H9 (cell line): Measurements from ENCODE around the gene RPL18. TPM values are rescaled to one million over a fixed set of nuclear protein-coding genes. Genes with fewer than 3 reads are reported as not detected.

Source experiments
- DNase-seq: peaks from one replicate; pipeline ENCODE4 v3.0.0-alpha.2; 2017
- H2AFZ ChIP-seq: one replicate; pipeline ENCODE4 v1.6.1; 2013; ENCODE audit warnings: mild to moderate bottlenecking, low read length, control low read depth, moderate library complexity
- H2AK5ac ChIP-seq: 2 replicates; pipeline ENCODE4 v1.6.1; 2013; ENCODE audit warnings: low read length, control low read depth, mixed read lengths; ENCODE audit not compliant: insufficient read length
- H2BK120ac ChIP-seq: one replicate; pipeline ENCODE4 v1.6.1; 2013; ENCODE audit warnings: low read depth, mild to moderate bottlenecking, low read length, control low read depth, inconsistent platforms; ENCODE audit not compliant: poor library complexity, severe bottlenecking
- H2BK12ac ChIP-seq: 2 replicates; pipeline ENCODE4 v1.6.1; 2013; ENCODE audit warnings: low read length, control low read depth, mixed read lengths, low read depth; ENCODE audit not compliant: insufficient read length
- H2BK15ac ChIP-seq: 2 replicates; pipeline ENCODE4 v1.6.1; 2013; ENCODE audit warnings: low read depth, low read length, control low read depth
- H2BK20ac ChIP-seq: one replicate; pipeline ENCODE4 v1.6.1; 2013; ENCODE audit warnings: low read depth, mild to moderate bottlenecking, low read length, control low read depth, inconsistent platforms; ENCODE audit not compliant: poor library complexity, severe bottlenecking
- H2BK5ac ChIP-seq: 2 replicates; pipeline ENCODE4 v1.6.1; 2013; ENCODE audit warnings: low read length, control low read depth, mixed read lengths; ENCODE audit not compliant: insufficient read length
- H3K14ac ChIP-seq: 2 replicates; pipeline ENCODE4 v1.6.1; 2013; ENCODE audit warnings: low read length, control low read depth; ENCODE audit not compliant: insufficient read depth
- H3K18ac ChIP-seq: 2 replicates; pipeline ENCODE4 v1.6.1; 2013; ENCODE audit warnings: low read depth, mild to moderate bottlenecking, mixed read lengths, low read length, control low read depth; ENCODE audit not compliant: insufficient read length
- H3K23ac ChIP-seq: 2 replicates; pipeline ENCODE4 v1.6.1; 2013; ENCODE audit warnings: low read length, control low read depth, mixed read lengths, low read depth; ENCODE audit not compliant: insufficient read length
- H3K23me2 ChIP-seq: 2 replicates; pipeline ENCODE4 v1.6.1; 2013; ENCODE audit warnings: low read depth, mild to moderate bottlenecking, mixed read lengths, low read length, control low read depth; ENCODE audit not compliant: insufficient read length, poor library complexity, severe bottlenecking
- H3K27ac ChIP-seq: 2 replicates; pipeline ENCODE4 v1.5.1; 2013; ENCODE audit warnings: low read length, control low read depth, mixed read lengths, low read depth; ENCODE audit not compliant: insufficient read length
- H3K27me3 ChIP-seq: 2 replicates; pipeline ENCODE4 v1.6.1; 2013; ENCODE audit warnings: low read length, control low read depth, inconsistent platforms; ENCODE audit not compliant: insufficient read depth
- H3K4ac ChIP-seq: 2 replicates; pipeline ENCODE4 v1.6.1; 2013; ENCODE audit warnings: low read depth, mild to moderate bottlenecking, control low read depth, inconsistent platforms, low read length, moderate library complexity
- H3K4me1 ChIP-seq: 2 replicates; pipeline ENCODE4 v1.6.1; 2013; ENCODE audit warnings: low read length, control low read depth, inconsistent platforms; ENCODE audit not compliant: insufficient read depth
- H3K4me2 ChIP-seq: 2 replicates; pipeline ENCODE4 v1.6.1; 2013; ENCODE audit warnings: low read length, control low read depth, mixed read lengths; ENCODE audit not compliant: insufficient read length, insufficient read depth
- H3K56ac ChIP-seq: 2 replicates; pipeline ENCODE4 v1.6.1; 2013; ENCODE audit warnings: low read depth, mild to moderate bottlenecking, mixed read lengths, low read length, control low read depth; ENCODE audit not compliant: insufficient read length
- H3K79me1 ChIP-seq: 2 replicates; pipeline ENCODE4 v1.6.1; 2013; ENCODE audit warnings: low read depth, mild to moderate bottlenecking, moderate library complexity, low read length, control low read depth, inconsistent platforms; ENCODE audit not compliant: insufficient read depth, poor library complexity, severe bottlenecking
- H3K79me2 ChIP-seq: 2 replicates; pipeline ENCODE4 v1.6.1; 2013; ENCODE audit warnings: low read length, control low read depth, inconsistent platforms; ENCODE audit not compliant: insufficient read depth
- H3K9ac ChIP-seq: 2 replicates; pipeline ENCODE4 v1.6.1; 2013; ENCODE audit warnings: low read length, control low read depth, mixed read lengths; ENCODE audit not compliant: insufficient read length; ENCODE audit errors: extremely low read depth
- H3K9me3 ChIP-seq: one replicate; pipeline ENCODE4 v1.6.1; 2013; ENCODE audit warnings: low read depth, low read length, inconsistent platforms; ENCODE audit not compliant: control insufficient read depth
- H3T11ph ChIP-seq: one replicate; pipeline ENCODE4 v1.6.1; 2013; ENCODE audit warnings: mild to moderate bottlenecking, low read length, control low read depth, inconsistent platforms
- H4K20me1 ChIP-seq: one replicate; pipeline ENCODE4 v1.6.1; 2013; ENCODE audit not compliant: control insufficient read depth, insufficient read length, insufficient read depth
- H4K5ac ChIP-seq: 2 replicates; pipeline ENCODE4 v1.6.1; 2013; ENCODE audit warnings: low read depth, mild to moderate bottlenecking, mixed read lengths, low read length, control low read depth; ENCODE audit not compliant: insufficient read length
- H4K8ac ChIP-seq: replicated peaks from 2 replicates; pipeline ENCODE4 v1.6.1; 2013; ENCODE audit warnings: low read length, control low read depth, mixed read lengths, low read depth; ENCODE audit not compliant: insufficient read length
- H4K91ac ChIP-seq: 2 replicates; pipeline ENCODE4 v1.6.1; 2013; ENCODE audit warnings: low read depth, mild to moderate bottlenecking, moderate library complexity, mixed read lengths, low read length, control low read depth; ENCODE audit not compliant: insufficient read length
- H3K27ac Mint-ChIP-seq, 3 experiments: 2 replicates in 2 of 3; 3 replicates in 1 of 3; pipeline ENCODE4 v1.8.0; 2020 to 2021; ENCODE audit warnings: mixed read lengths in 3 of 3, mild to moderate bottlenecking in 1 of 3, moderate library complexity in 1 of 3
- H3K27me3 Mint-ChIP-seq: 2 replicates; pipeline ENCODE4 v1.8.0; 2021; ENCODE audit warnings: low read depth, mild to moderate bottlenecking, moderate library complexity, mixed read lengths
- H3K36me3 Mint-ChIP-seq, 3 experiments: 2 replicates in 2 of 3; 3 replicates in 1 of 3; pipeline ENCODE4 v1.8.0; 2020 to 2021; ENCODE audit warnings: low read depth in 3 of 3, mixed read lengths in 3 of 3; ENCODE audit not compliant: insufficient read depth in 1 of 3
- H3K4me1 Mint-ChIP-seq, 2 experiments: 2 replicates each; pipeline ENCODE4 v1.8.0; 2020; ENCODE audit warnings: mixed read lengths in 2 of 2
- H3K4me3 Mint-ChIP-seq, 2 experiments: 2 replicates in 1 of 2; 3 replicates in 1 of 2; pipeline ENCODE4 v1.8.0; 2020 to 2021; ENCODE audit warnings: mild to moderate bottlenecking in 2 of 2, mixed read lengths in 2 of 2, moderate library complexity in 1 of 2
- H3K9me3 Mint-ChIP-seq, 2 experiments: 2 replicates in 1 of 2; 3 replicates in 1 of 2; pipeline ENCODE4 v1.8.0; 2020; ENCODE audit warnings: mild to moderate bottlenecking in 2 of 2, mixed read lengths in 2 of 2, moderate library complexity in 1 of 2
- WGBS: extraction: QIAGEN DNeasy Blood & Tissue Kit; methylation state at CpG from one replicate; pipeline ENCODE4 v1.1.7; 2013; ENCODE audit warnings: missing lambda C conversion rate, low lambda C conversion rate, mixed read lengths; ENCODE audit not compliant: insufficient read length; ENCODE audit errors: extremely low coverage; 5-methylcytosine and 5-hydroxymethylcytosine counted together
- total RNA-seq: library from RNA; stranded (reverse); gene quantifications from 2 replicates; pipeline ENCODE4 v1.2.1, GENCODE V29; 2021
- TF ChIP-seq, protein P1 (sequence below): fragments of 200-600 bp; sonication (generic); conservative IDR thresholded peaks from 3 replicates; pipeline ENCODE4 v1.8.0; 2021; ENCODE audit warnings: antibody characterized with exemption, mild to moderate bottlenecking

The RPL18 gene
- total RNA-seq, 1 experiment from 2014 or later: 1,855 TPM

DNA sequence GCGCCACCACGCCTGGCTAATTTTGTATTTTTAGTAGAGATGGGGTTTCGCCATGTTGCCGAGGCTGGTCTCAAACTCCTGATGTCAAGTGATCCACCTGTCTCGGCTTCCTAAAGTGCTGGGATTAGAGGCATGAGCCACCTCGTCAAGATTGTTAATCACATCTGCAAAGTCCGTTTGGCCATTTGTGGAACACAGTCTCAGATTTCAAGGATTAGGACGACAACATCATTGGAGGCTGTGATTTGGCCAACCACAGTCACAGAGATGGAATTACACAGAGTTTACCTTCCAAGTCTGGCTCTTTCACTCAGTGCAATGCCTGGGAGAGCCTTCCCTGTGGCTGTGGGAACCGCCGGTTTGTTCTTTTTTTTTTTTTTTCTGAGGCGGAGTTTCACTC, 49.2 kb downstream of the RPL18 start:
- H3T11ph ChIP-seq: no peak overlapping the region
- H3K14ac ChIP-seq: no peak overlapping the region
- peaks cover 3% of the 10 kb centered on the region; the same call in 1 of the 2 replicates for H3K4me1 ChIP-seq
- H4K91ac ChIP-seq: no peak overlapping the region
- no peaks in the 10 kb centered on the region for H3K36me3 Mint-ChIP-seq
- no peak overlapping the region for H3K4me3 Mint-ChIP-seq
- peaks cover 26 to 34% of the 10 kb centered on the region in 2 experiments for H3K4me1 Mint-ChIP-seq
- no peaks in the 10 kb centered on the region for H3K79me2 ChIP-seq
- H2BK15ac ChIP-seq: no peak overlapping the region
- no peak overlapping the region for H3K4me2 ChIP-seq
- H2AFZ ChIP-seq: no peak overlapping the region
- H2BK12ac ChIP-seq: no peak overlapping the region
- no CpG with 5 or more reads among the region's 11 CpGs for WGBS
- no peak overlapping the region for H3K27ac Mint-ChIP-seq
- H3K79me1 ChIP-seq: no peaks in the 10 kb centered on the region
- no peak for DNase-seq
- H3K23ac ChIP-seq: no peak overlapping the region
- H2BK5ac ChIP-seq: no peak overlapping the region
- H3K18ac ChIP-seq: no peak overlapping the region
- H4K5ac ChIP-seq: no peak overlapping the region
- H3K9me3 ChIP-seq: no peaks in the 10 kb centered on the region
- H3K27me3 ChIP-seq: no peaks in the 10 kb centered on the region
- TF ChIP-seq, protein P1, sequence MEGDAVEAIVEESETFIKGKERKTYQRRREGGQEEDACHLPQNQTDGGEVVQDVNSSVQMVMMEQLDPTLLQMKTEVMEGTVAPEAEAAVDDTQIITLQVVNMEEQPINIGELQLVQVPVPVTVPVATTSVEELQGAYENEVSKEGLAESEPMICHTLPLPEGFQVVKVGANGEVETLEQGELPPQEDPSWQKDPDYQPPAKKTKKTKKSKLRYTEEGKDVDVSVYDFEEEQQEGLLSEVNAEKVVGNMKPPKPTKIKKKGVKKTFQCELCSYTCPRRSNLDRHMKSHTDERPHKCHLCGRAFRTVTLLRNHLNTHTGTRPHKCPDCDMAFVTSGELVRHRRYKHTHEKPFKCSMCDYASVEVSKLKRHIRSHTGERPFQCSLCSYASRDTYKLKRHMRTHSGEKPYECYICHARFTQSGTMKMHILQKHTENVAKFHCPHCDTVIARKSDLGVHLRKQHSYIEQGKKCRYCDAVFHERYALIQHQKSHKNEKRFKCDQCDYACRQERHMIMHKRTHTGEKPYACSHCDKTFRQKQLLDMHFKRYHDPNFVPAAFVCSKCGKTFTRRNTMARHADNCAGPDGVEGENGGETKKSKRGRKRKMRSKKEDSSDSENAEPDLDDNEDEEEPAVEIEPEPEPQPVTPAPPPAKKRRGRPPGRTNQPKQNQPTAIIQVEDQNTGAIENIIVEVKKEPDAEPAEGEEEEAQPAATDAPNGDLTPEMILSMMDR: no peak
- no peaks in the 10 kb centered on the region for H3K9me3 Mint-ChIP-seq
- no peak overlapping the region for H2AK5ac ChIP-seq
- no peak overlapping the region for H2BK120ac ChIP-seq
- peaks cover 17% of the 10 kb centered on the region for H3K27me3 Mint-ChIP-seq
- no peak overlapping the region for H3K4ac ChIP-seq
- H3K27ac ChIP-seq: no peak overlapping the region
- H3K9ac ChIP-seq: no peak overlapping the region
- H3K23me2 ChIP-seq: peaks cover 3% of the 10 kb centered on the region
- no peak overlapping the region for H2BK20ac ChIP-seq
- H4K8ac ChIP-seq: no peak overlapping the region
- H3K56ac ChIP-seq: no peak overlapping the region
- no peaks in the 10 kb centered on the region for H4K20me1 ChIP-seq
